GM23248 (cell line): ENCODE measurements around the gene CYBRD1.

Experiments
- EZH2 ChIP-seq: fragments of 200-600 bp; sonication (generic); IDR thresholded peaks from 2 replicates; pipeline ENCODE4 v1.6.1; 2018; ENCODE audit warnings: antibody characterized with exemption, mild to moderate bottlenecking; ENCODE audit not compliant: insufficient read depth, poor library complexity, severe bottlenecking
- EZH2phosphoT487 ChIP-seq: fragments of 200-600 bp; sonication (generic); IDR thresholded peaks from 2 replicates; pipeline ENCODE4 v1.6.1; 2018; ENCODE audit warnings: antibody characterized with exemption, moderate library complexity, mild to moderate bottlenecking, low read depth; ENCODE audit not compliant: insufficient read depth

GRCh38 chr2:171566753-171567152 is 44.5 kb downstream of the CYBRD1 start:
- no peak for TF ChIP-seq EZH2phosphoT487
- no peak for TF ChIP-seq EZH2
